GM03348 (cell line): Measurements from ENCODE around the gene SMAD4.

ENCODE experiments used
- DNase-seq: peaks from one replicate; pipeline ENCODE4 v3.0.0; 2012; ENCODE audit warnings: low spot score

The SMAD4 gene

GRCh38 chr18:51021226-51021965, 8.6 kb upstream of the SMAD4 start:
- no peak for DNase-seq

- DNase-seq: no peak
Measured at GRCh38 chr18:51025512-51025911, 4.5 kb upstream of the SMAD4 start.

- DNase-seq: no peak
Measured at GRCh38 chr18:51028201-51028805, 1.7 kb upstream of the SMAD4 start.

- no peak for DNase-seq
Measured at GRCh38 chr18:51029378-51029693, 677 bp upstream of the SMAD4 start.

DNA sequence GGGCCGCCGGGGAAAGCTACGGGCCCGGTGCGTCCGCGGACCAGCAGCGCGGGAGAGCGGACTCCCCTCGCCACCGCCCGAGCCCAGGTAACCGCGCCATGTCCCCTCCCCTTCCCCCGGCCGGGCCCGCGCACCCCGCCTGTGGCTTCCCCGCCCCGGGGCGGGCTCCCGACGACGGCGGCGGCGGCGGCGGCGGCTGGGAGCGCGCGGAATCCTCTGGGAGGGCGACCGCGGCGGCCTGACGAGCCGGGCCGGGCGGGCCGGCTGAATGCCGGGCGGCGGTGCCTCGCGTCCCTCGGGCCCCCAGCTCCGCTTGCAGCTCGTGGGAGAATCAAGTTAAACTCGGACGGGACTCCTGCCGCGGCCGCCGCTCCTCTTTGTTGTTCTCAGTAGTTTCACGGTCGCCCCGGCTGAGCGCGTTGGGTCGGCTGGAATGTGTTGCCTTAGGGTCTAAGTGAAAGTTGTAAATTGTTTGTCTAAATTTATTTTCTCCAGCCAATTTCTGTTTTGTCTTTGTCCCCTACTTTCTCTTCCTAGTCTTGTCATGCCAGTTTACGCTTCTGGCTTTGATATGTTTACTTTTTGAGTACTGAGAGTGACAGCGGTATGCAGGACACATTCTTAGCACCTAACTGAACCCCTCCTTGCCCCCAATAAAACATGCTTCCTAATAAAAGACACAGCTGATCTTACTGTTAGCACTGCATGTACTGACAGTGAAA, 685 bp downstream of the SMAD4 start:
- DNase-seq: peak; percentile 89

DNA sequence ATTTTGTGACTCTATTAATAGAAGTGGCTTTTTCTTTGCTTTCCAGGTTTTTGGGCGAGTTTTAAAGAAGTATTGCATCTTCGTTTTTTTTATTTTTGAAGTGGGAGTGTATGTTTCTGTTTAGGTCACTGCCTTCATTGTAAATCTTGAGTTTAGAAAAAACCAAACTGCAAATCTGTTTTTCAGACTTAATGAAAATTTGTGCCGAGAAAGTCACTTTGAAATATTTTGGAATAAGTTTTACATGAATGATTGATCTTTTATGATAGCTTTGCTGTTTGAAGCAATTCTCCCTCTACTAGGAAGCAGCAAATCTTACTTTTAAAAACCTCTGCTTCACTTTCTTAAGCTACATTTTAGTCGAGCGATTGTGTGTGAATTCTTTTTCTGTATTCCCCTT, 2.2 kb downstream of the SMAD4 start:
- DNase-seq: no peak

DNA sequence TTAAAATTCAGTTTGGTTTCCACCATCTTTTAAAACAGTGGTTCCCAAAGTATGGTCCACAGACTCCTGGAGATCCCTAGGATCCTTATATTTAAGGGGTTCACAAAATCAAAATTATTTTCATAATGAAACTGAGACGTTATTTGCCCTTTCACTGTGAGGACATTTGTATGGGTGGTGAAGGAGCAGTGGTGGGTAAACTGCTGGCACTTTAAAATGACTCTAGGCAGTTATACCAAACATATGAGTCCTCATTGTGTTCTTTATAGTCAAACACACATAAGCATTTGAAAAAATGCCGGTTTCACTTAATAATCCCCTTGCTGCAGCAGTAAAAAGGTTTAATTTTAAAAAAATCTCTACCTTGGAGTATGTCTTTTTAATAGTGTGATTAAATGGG, 7.2 kb downstream of the SMAD4 start:
- no peak for DNase-seq

DNA sequence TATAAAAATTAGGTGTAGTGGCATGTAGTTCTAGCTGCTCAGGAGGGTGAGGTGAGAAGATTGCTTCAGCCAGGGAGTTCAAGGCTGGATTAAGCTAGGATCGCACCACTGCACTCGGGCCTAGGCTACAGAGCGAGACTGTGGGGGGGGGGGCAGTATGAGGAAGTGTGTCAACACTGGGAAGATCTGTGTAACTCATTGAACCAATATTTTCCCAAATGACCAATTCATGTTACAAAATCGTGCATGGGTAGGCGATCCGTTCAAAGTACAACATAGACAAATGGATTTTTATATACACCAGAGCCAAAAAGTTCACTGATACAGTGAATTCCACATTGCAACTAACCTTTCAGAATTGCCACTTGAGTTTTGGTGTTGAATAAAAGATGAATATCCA, 8.1 kb downstream of the SMAD4 start:
- DNase-seq: no peak

GRCh38 chr18:51039138-51040112, 9.4 kb downstream of the SMAD4 start:
- no peak for DNase-seq

DNA sequence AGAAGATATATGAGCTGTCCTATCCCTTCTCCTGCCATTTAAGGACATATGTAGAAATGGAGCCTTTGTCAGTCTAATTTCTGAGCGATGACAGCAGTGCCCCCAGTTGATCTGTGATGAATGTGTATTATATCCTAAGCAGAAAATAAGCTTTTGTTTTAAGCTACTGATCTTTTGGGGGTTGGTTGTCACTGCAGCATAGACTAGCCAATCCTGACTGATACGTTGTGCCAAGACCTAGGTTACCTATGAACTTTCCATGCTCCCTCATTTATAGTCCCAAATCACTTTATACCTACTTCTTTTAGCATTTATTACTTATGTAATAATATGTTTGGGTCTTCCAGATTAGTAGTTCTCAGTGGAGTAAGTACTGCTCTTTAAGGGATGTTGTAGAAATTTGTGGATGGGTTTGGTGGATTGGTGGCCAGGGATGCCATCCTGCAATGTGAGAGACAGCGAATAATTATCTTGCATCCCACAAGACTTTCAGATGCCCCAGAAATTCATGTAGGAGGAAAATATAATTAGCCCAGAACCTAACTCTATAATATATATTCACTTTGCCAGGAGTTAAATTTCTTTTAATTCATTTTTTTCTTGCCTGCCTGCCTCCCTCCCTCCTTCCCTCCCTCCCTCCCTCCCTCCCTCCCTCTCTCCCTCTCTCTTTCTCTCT, 11.8 kb downstream of the SMAD4 start:
- no peak for DNase-seq

GRCh38 chr18:51044928-51045585, 15.0 kb downstream of the SMAD4 start:
- peak; percentile 10 for DNase-seq

- DNase-seq: no peak
Measured at GRCh38 chr18:51048190-51048589, 18.2 kb downstream of the SMAD4 start.

DNA sequence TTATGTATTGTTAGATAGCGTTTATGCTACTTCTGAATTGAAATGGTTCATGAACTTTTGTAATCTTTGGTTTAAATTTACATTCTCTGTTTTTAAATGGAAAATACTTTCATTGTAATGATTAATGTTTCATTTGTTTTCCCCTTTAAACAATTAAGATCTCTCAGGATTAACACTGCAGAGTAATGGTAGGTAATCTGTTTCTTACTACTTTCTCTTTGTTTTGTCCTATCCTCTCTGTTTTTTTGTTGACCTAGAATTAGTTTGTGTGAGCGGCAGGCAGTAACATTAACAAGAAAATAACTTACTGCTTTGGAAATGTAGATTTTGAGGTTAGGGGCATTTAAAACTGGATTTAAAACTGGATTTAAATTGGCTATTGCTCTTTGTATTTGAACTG, 19.1 kb downstream of the SMAD4 start:
- no peak for DNase-seq

DNA sequence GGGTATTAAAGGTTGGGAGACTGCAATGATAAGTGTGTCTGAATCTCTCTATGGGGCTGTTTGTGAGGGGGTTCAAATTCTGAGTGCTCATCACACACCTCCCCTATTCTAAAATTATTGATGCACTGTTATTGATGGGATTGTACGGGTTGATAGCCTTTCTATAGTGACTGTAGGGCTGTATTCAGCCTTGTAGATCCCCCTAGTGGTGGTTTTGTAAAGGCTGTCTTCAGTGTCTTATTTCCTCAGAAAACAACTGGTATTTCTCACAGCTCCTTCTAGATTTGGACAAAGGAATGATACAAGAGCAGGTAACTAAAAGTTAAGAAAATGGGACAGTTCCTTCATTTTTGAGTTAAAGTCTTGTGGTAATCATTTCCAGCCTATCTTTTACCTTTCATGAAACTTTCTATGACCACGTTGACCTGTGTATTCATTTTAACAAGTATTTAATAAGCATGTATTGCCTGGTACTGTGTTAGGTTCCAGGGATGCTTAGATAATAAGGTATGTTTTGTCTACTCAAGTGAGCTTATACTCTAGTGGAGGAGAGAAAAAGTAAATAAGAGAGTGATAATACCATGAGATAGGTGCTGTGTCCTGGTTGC, 21.2 kb downstream of the SMAD4 start:
- DNase-seq: peak; percentile 62

GRCh38 chr18:51053814-51054213, 23.8 kb downstream of the SMAD4 start:
- DNase-seq: no peak

DNA sequence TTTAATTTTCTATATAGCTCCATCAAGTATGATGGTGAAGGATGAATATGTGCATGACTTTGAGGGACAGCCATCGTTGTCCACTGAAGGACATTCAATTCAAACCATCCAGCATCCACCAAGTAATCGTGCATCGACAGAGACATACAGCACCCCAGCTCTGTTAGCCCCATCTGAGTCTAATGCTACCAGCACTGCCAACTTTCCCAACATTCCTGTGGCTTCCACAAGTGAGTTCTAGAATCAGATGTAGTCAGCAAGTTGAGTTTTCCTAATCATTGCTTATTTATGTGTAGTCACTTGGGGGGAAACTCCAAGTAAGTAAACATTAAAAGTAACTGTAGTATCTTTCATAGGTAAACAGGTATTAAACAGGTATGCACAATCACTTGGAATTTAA, 24.8 kb downstream of the SMAD4 start:
- peak; percentile 31 for DNase-seq

DNA sequence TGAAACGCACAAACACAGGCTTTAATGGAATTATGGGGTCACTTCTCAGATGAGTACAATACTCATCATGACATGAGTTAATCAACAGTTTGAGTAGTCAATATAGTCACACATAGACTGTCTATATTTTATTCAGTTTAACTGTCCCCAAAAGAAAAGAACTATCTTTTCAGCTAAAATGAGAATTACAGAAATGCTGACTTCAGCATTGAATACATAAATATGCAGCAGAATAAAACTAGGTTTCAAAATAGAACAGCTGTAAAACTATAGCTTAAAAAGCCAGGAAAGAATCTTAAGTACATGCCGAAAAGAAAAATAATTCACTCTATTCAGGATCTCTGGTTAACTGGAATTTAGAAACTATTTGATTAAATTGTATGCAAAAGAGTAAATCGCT, 30.0 kb downstream of the SMAD4 start:
- no peak for DNase-seq

DNA sequence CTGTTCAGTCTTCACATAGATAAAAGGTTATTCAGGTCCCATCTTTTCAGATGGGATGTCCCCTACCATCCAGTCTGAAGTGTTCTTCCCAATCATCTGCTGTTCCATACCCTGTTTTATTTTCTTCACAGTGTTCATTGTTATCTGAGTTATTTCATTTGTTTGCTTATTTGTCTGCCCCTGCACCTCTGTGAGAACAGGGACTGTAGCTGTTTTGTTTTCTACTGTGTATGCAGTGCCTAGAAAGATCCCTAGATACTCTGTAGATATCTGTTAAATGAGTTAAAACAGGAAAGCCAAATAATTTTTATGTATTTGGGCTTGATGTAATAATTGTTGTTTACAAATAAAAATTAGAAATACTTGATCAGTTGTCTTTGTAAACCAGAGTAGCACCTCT, 34.2 kb downstream of the SMAD4 start:
- no peak for DNase-seq

GRCh38 chr18:51066273-51066672, 36.3 kb downstream of the SMAD4 start:
- DNase-seq: peak; percentile 12

GRCh38 chr18:51068105-51068504, 38.1 kb downstream of the SMAD4 start:
- peak; percentile 58 for DNase-seq

DNA sequence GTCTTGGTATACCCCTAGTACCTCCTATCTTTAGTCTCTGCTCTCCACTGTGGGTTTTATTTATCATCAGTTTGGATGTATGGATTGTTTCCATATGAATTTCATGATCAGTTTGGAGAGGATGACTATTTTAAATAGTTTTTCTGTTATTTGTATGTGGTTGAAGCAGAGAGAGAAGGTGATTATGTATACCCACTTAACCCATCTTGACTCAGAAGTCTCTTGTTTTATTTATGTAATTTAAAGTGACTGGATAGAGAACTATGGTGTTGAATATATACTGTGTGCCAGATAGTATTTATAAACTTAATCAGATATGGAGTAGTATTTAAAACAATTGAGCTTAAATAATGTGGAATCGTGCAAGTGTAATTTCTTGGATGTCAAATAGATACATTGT, 39.9 kb downstream of the SMAD4 start:
- DNase-seq: no peak
